Parathyroid adenoma (tissue), 2 donors: Measurements from ENCODE around the gene DOK6.

Source experiments
- H2AFZ ChIP-seq: fragments of 300-600 bp; sonication (generic); one replicate; pipeline ENCODE4 v1.7.0; 2017; ENCODE audit warnings: antibody characterized with exemption, mild to moderate bottlenecking
- H3K27ac ChIP-seq: fragments of 300-600 bp; sonication (generic); one replicate; pipeline ENCODE4 v1.7.0; 2017
- H3K27me3 ChIP-seq: fragments of 300-600 bp; sonication (generic); one replicate; pipeline ENCODE4 v1.7.0; 2017; ENCODE audit warnings: low read length; ENCODE audit not compliant: control insufficient read depth, insufficient read depth
- H3K36me3 ChIP-seq: fragments of 300-600 bp; sonication (generic); one replicate; pipeline ENCODE4 v1.7.0; 2017; ENCODE audit warnings: low read length; ENCODE audit not compliant: control insufficient read depth, insufficient read depth
- H3K4me1 ChIP-seq: fragments of 300-600 bp; sonication (generic); one replicate; pipeline ENCODE4 v1.7.0; 2017; ENCODE audit warnings: control low read depth
- H3K4me2 ChIP-seq: fragments of 300-600 bp; sonication (generic); one replicate; pipeline ENCODE4 v1.7.0; 2017; ENCODE audit warnings: low read length
- H3K4me3 ChIP-seq: fragments of 300-600 bp; sonication (generic); one replicate; pipeline ENCODE4 v1.7.0; 2017; ENCODE audit warnings: low read depth, low read length
- H3K79me2 ChIP-seq: fragments of 300-600 bp; sonication (generic); one replicate; pipeline ENCODE4 v1.7.0; 2017; ENCODE audit warnings: control low read depth
- H3K9ac ChIP-seq: fragments of 300-600 bp; sonication (generic); one replicate; pipeline ENCODE4 v1.7.0; 2017; ENCODE audit warnings: mild to moderate bottlenecking
- H3K9me3 ChIP-seq: fragments of 300-600 bp; sonication (generic); one replicate; pipeline ENCODE4 v1.7.0; 2017; ENCODE audit warnings: low read length; ENCODE audit not compliant: control insufficient read depth
- CTCF ChIP-seq: fragments of 300-600 bp; sonication (generic); IDR thresholded peaks from one replicate; pipeline ENCODE4 v1.7.0; 2017; ENCODE audit warnings: antibody characterized with exemption, mild to moderate bottlenecking
- donor health status: primary hyperparathyroidism.

DOK6 gene

GRCh38 chr18:69885355-69885754 is 484.7 kb downstream of the DOK6 start:
- H3K4me1 ChIP-seq: peaks cover 6% of the 10 kb centered on the region
- H3K27ac ChIP-seq: no peak overlapping the region
- H2AFZ ChIP-seq: no peak overlapping the region
- H3K36me3 ChIP-seq: no peaks in the 10 kb centered on the region
- no peaks in the 10 kb centered on the region for H3K27me3 ChIP-seq
- no peak overlapping the region for H3K9ac ChIP-seq
- H3K79me2 ChIP-seq: no peaks in the 10 kb centered on the region
- no peak overlapping the region for H3K4me3 ChIP-seq
- H3K9me3 ChIP-seq: no peaks in the 10 kb centered on the region
- TF ChIP-seq CTCF: no peak
- H3K4me2 ChIP-seq: no peak overlapping the region

- Histone ChIP-seq H3K9ac (no peak overlapping the region), H3K36me3 (no peaks in the 10 kb centered on the region), H2AFZ (no peak overlapping the region), H3K27ac (no peak overlapping the region), H3K9me3 (no peaks in the 10 kb centered on the region), H3K27me3 (no peaks in the 10 kb centered on the region), H3K79me2 (no peaks in the 10 kb centered on the region), H3K4me1 (peaks cover 6% of the 10 kb centered on the region), H3K4me2 (no peak overlapping the region), H3K4me3 (no peak overlapping the region)
- no peak for TF ChIP-seq CTCF
These were observed 485.3 kb downstream of the DOK6 start for GRCh38 chr18:69885841-69886531.

- no peaks in the 10 kb centered on the region for H3K9me3 ChIP-seq
- H3K4me2 ChIP-seq: no peak overlapping the region
- no peak for TF ChIP-seq CTCF
These were observed 486.6 kb downstream of the DOK6 start for GRCh38 chr18:69887256-69887655.

GRCh38 chr18:69889009-69889408 is 488.3 kb downstream of the DOK6 start:
- Histone ChIP-seq H3K4me2 (no peak overlapping the region), H3K4me3 (no peak overlapping the region), H3K9ac (no peak overlapping the region), H3K9me3 (no peaks in the 10 kb centered on the region), H3K27ac (no peak overlapping the region), H3K4me1 (no peaks in the 10 kb centered on the region), H3K27me3 (no peaks in the 10 kb centered on the region), H3K36me3 (no peaks in the 10 kb centered on the region), H2AFZ (no peak overlapping the region), H3K79me2 (no peaks in the 10 kb centered on the region)
- no peak for TF ChIP-seq CTCF

More at GRCh38 chr18:69887256-69887655, 486.6 kb downstream of the DOK6 start:
- Histone ChIP-seq H3K4me1 (peaks cover under 1% of the 10 kb centered on the region), H2AFZ (no peak overlapping the region), H3K79me2 (no peaks in the 10 kb centered on the region), H3K27me3 (no peaks in the 10 kb centered on the region), H3K27ac (no peak overlapping the region), H3K4me3 (no peak overlapping the region), H3K36me3 (no peaks in the 10 kb centered on the region), H3K9ac (no peak overlapping the region)

GRCh38 chr18:69890558-69890957 is 489.9 kb downstream of the DOK6 start:
- Histone ChIP-seq H3K9ac (no peak overlapping the region), H3K27ac (no peak overlapping the region), H3K4me3 (no peak overlapping the region), H2AFZ (no peak overlapping the region), H3K79me2 (no peaks in the 10 kb centered on the region), H3K4me1 (no peaks in the 10 kb centered on the region), H3K27me3 (no peaks in the 10 kb centered on the region), H3K36me3 (no peaks in the 10 kb centered on the region), H3K4me2 (no peak overlapping the region), H3K9me3 (no peaks in the 10 kb centered on the region)
- no peak for TF ChIP-seq CTCF
